Uterus (tissue), 2 donors: ENCODE measurements around the gene UST.

Source experiments
- CTCF ChIP-seq, 4 experiments: fragments of 200-600 bp in 2 of 4; fragments of 450-650 bp in 2 of 4; sonication (generic) in 2 of 4; IDR thresholded peaks; one replicate each; pipeline ENCODE4 v1.5.1; 2016 to 2019; ENCODE audit warnings: antibody characterized with exemption in 4 of 4, mild to moderate bottlenecking in 2 of 4, moderate library complexity in 1 of 4
- POLR2A ChIP-seq, 2 donors: fragments of 450-650 bp; IDR thresholded peaks; one replicate each; pipeline ENCODE4 v1.6.1; 2016; ENCODE audit warnings: antibody characterized with exemption in 2 of 2, mild to moderate bottlenecking in 1 of 2, moderate library complexity in 1 of 2

- TF ChIP-seq POLR2A (IDR thresholded peaks at IDR 0.05) (no peak), CTCF (IDR thresholded peaks at IDR 0.05) (no peak)
These were observed 288.9 kb downstream of the UST start for GRCh38 chr6:149035766-149036165.
